HCT116 (cell line): ENCODE measurements around the gene IL5.

Experiments used
- POLR2A ChIP-seq: IDR thresholded peaks from 2 replicates; pipeline ENCODE4 v1.7.0; 2011; ENCODE audit warnings: borderline replicate concordance; ENCODE audit not compliant: insufficient read depth, insufficient read length; ENCODE audit errors: extremely low read depth
- SIN3A ChIP-seq: IDR thresholded peaks from 2 replicates; pipeline ENCODE4 v1.6.1; 2012; ENCODE audit warnings: low read depth
- SP1 ChIP-seq: IDR thresholded peaks from 2 replicates; pipeline ENCODE4 v1.6.1; 2012; ENCODE audit warnings: low read depth
- ZNF274 ChIP-seq: fragments of 200-500 bp; sonication (Bioruptor generic); IDR thresholded peaks from 2 replicates; pipeline ENCODE4 v1.6.1; 2014; ENCODE audit warnings: mild to moderate bottlenecking, low read depth, low read length, inconsistent platforms
- TF ChIP-seq, protein P1 (sequence below), 3 experiments: fragments of 200-600 bp in 1 of 3; sonication (generic) in 1 of 3; IDR thresholded peaks in 2 of 3; conservative IDR thresholded peaks in 1 of 3; 2 replicates each; pipeline ENCODE4 v1.5.1; 2012 to 2017; ENCODE audit warnings: low read depth in 2 of 3, low read length in 2 of 3, antibody characterized with exemption in 1 of 3, borderline replicate concordance in 1 of 3, control low read depth in 1 of 3, mild to moderate bottlenecking in 1 of 3, mixed read lengths in 1 of 3, mixed run types in 1 of 3, moderate library complexity in 1 of 3; ENCODE audit not compliant: insufficient read depth in 1 of 3

DNA sequence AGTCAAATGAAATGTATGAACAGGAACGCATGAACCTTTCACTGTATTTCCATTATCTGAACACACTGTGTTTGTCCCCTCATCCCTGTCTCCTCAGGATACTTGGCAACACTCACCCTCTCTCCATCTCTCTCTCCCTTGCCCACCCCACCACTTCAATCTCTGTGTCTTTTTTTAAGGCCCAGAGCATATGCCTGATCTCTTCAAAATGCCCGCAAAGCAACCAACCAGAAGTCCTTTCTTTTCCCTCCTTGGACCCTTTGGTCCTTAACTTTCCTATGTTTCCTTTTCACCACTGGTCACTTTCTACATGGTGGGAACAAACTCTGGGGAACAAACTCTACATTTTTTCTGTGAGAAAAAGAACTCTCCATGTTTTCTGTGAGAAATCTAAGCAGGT is 49.5 kb downstream of the IL5 start:
- no peak for TF ChIP-seq POLR2A
- TF ChIP-seq ZNF274 = no peak
- TF ChIP-seq, protein P1, sequence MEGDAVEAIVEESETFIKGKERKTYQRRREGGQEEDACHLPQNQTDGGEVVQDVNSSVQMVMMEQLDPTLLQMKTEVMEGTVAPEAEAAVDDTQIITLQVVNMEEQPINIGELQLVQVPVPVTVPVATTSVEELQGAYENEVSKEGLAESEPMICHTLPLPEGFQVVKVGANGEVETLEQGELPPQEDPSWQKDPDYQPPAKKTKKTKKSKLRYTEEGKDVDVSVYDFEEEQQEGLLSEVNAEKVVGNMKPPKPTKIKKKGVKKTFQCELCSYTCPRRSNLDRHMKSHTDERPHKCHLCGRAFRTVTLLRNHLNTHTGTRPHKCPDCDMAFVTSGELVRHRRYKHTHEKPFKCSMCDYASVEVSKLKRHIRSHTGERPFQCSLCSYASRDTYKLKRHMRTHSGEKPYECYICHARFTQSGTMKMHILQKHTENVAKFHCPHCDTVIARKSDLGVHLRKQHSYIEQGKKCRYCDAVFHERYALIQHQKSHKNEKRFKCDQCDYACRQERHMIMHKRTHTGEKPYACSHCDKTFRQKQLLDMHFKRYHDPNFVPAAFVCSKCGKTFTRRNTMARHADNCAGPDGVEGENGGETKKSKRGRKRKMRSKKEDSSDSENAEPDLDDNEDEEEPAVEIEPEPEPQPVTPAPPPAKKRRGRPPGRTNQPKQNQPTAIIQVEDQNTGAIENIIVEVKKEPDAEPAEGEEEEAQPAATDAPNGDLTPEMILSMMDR (IDR thresholded peaks at IDR 0.05 in 2 of 3, conservative IDR thresholded peaks at IDR 0.05 in 1 of 3; ENCODE audit: borderline replicate concordance in 1 of 3, insufficient read depth in 1 of 3, low read depth in 2 of 3, low read length in 2 of 3) = no peak
- no peak for TF ChIP-seq SP1
- TF ChIP-seq SIN3A = no peak
